HepG2 (cell line): Measurements from ENCODE around the gene RPS6KL1. TPM values are rescaled to one million over a fixed set of nuclear protein-coding genes. Genes with fewer than 3 reads are reported as not detected.

ENCODE experiments used
- CCAR2 ChIP-seq: fragments of 200-400 bp; formaldehyde crosslinking; optimal IDR thresholded peaks from 2 replicates; pipeline ENCODE3; 2018; ENCODE audit warnings: low read depth, mild to moderate bottlenecking, low read length, moderate library complexity
- HMG20A ChIP-seq: IDR thresholded peaks from 2 replicates; pipeline ENCODE4 v1.6.1; 2016; ENCODE audit warnings: borderline replicate concordance
- TOE1 ChIP-seq: sonication (generic); formaldehyde crosslinking; IDR thresholded peaks from 2 replicates; pipeline ENCODE4 v1.4.0; 2020; ENCODE audit warnings: mild to moderate bottlenecking, missing genetic modification reagents
- ZNF362 ChIP-seq: sonication (generic); formaldehyde crosslinking; IDR thresholded peaks from 2 replicates; pipeline ENCODE4 v1.4.0; 2020; ENCODE audit warnings: missing genetic modification reagents, mild to moderate bottlenecking, borderline replicate concordance
- ZNF407 ChIP-seq: sonication (generic); formaldehyde crosslinking; IDR thresholded peaks from one replicate; pipeline ENCODE4 v1.5.1; 2020; ENCODE audit warnings: mild to moderate bottlenecking, missing genetic modification reagents; ENCODE audit errors: not compliant biosample characterization
- polyA plus RNA-seq, 8 experiments: library from polyadenylated mRNA; depleted of rRNA in 3 of 8; stranded (reverse) in 7 of 8; unstranded in 1 of 8; fragments of >200 nt; fragmentation: Illumina TruSeq in 4 of 8; extraction: Trizol in 4 of 8; gene quantifications; 2 replicates each; pipeline versions ENCODE4 v1.2.1 to v1.2.3, GENCODE V29; 2011 to 2016; ENCODE audit warnings: low read depth in 4 of 8, missing spikeins in 1 of 8, mixed read lengths in 1 of 8; ENCODE audit not compliant: insufficient read depth in 1 of 8
- total RNA-seq, 5 experiments: library from RNA; depleted of rRNA; stranded (reverse); fragments of >200 nt; fragmentation: Illumina TruSeq; extraction: Trizol; gene quantifications; 2 replicates each; pipeline ENCODE4 v1.2.3, GENCODE V29; 2016; ENCODE audit warnings: low read depth in 1 of 5

RPS6KL1 gene
- total and polyA plus RNA-seq, 2 of the 13 experiments (the other 11 are each of a cell fraction or from before 2014, with no cell fraction given): 6.5 to 11.5 TPM

- no peak for TF ChIP-seq ZNF407 (CRISPR knock-in tag)
- TF ChIP-seq CCAR2: no peak
- TF ChIP-seq HMG20A (CRISPR knock-in tag): no peak
- TF ChIP-seq TOE1: no peak
- no peak for TF ChIP-seq ZNF362 (CRISPR knock-in tag)
Measured at GRCh38 chr14:74918380-74918779, 4.7 kb downstream of the RPS6KL1 start (continued).
